Measurements from ENCODE around the gene CBX4. TPM values are rescaled to one million over a fixed set of nuclear protein-coding genes. Genes with fewer than 3 reads are reported as not detected.

Gene CBX4
- total RNA-seq, 1 donor from 2014 or later = 39.6 TPM

- Mint-ChIP-seq H3K4me1 (ENCODE audit: unreplicated experiment) (peaks cover 5% of the 10 kb centered on the region), H3K36me3 (no peaks in the 10 kb centered on the region), H3K27ac (no peak overlapping the region), H3K4me3 (no peak overlapping the region), H3K27me3 (peaks cover 2% of the 10 kb centered on the region), H3K9me3 (no peaks in the 10 kb centered on the region)
- no peak for TF ChIP-seq CTCF (conservative IDR thresholded peaks at IDR 0.05)
- no peak for DNase-seq (ENCODE audit: extremely low spot score, unreplicated experiment)
These were observed 31.3 kb upstream of the CBX4 start for GRCh38 chr17:79870540-79870939.

- TF ChIP-seq CTCF (conservative IDR thresholded peaks at IDR 0.05) = no peak
- peaks cover 7% of the 10 kb centered on the region for H3K27me3 Mint-ChIP-seq
- no peaks in the 10 kb centered on the region for H3K9me3 Mint-ChIP-seq
- H3K36me3 Mint-ChIP-seq = no peaks in the 10 kb centered on the region
- H3K4me1 Mint-ChIP-seq (ENCODE audit: unreplicated experiment) = peaks cover 13% of the 10 kb centered on the region
- DNase-seq (ENCODE audit: extremely low spot score, unreplicated experiment) = no peak
- peak overlapping the region; percentile 76 for H3K27ac Mint-ChIP-seq
- H3K4me3 Mint-ChIP-seq = no peak overlapping the region
These were observed 27.7 kb upstream of the CBX4 start for GRCh38 chr17:79866791-79867518.

GRCh38 chr17:79865351-79866210 is 26.3 kb upstream of the CBX4 start:
- Mint-ChIP-seq H3K9me3 (no peaks in the 10 kb centered on the region), H3K36me3 (no peaks in the 10 kb centered on the region), H3K4me3 (no peak overlapping the region), H3K27me3 (peaks cover 7% of the 10 kb centered on the region), H3K4me1 (ENCODE audit: unreplicated experiment) (peaks cover 21% of the 10 kb centered on the region), H3K27ac (peak overlapping the region; percentile 26)
- no peak for DNase-seq (ENCODE audit: extremely low spot score, unreplicated experiment)
- TF ChIP-seq CTCF (conservative IDR thresholded peaks at IDR 0.05) = no peak

- H3K27ac Mint-ChIP-seq = no peak overlapping the region
- DNase-seq (ENCODE audit: extremely low spot score, unreplicated experiment) = no peak
- H3K4me1 Mint-ChIP-seq (ENCODE audit: unreplicated experiment) = peaks cover 21% of the 10 kb centered on the region
- no peaks in the 10 kb centered on the region for H3K36me3 Mint-ChIP-seq
- peaks cover 7% of the 10 kb centered on the region for H3K27me3 Mint-ChIP-seq
- TF ChIP-seq CTCF (conservative IDR thresholded peaks at IDR 0.05) = no peak
- H3K4me3 Mint-ChIP-seq = no peak overlapping the region
- H3K9me3 Mint-ChIP-seq = no peaks in the 10 kb centered on the region
These were observed 25.5 kb upstream of the CBX4 start for GRCh38 chr17:79864617-79865250.

- H3K4me1 Mint-ChIP-seq (ENCODE audit: unreplicated experiment) = peaks cover 21% of the 10 kb centered on the region
- peaks cover 7% of the 10 kb centered on the region for H3K27me3 Mint-ChIP-seq
- no peak for DNase-seq (ENCODE audit: extremely low spot score, unreplicated experiment)
These were observed 24.9 kb upstream of the CBX4 start for GRCh38 chr17:79864147-79864546.

More at GRCh38 chr17:79864147-79864546, 24.9 kb upstream of the CBX4 start:
- no peak for TF ChIP-seq CTCF (conservative IDR thresholded peaks at IDR 0.05)
- H3K27ac Mint-ChIP-seq = no peak overlapping the region
- H3K9me3 Mint-ChIP-seq = no peaks in the 10 kb centered on the region
- H3K36me3 Mint-ChIP-seq = no peaks in the 10 kb centered on the region
- H3K4me3 Mint-ChIP-seq = no peak overlapping the region

All from type B pancreatic cell (in vitro differentiated cells).